Hepatocyte (in vitro differentiated cells): ENCODE results near the gene ZMYND19.

Experiments used
- CTCF ChIP-seq: fragments of 200-600 bp; sonication (generic); IDR thresholded peaks from 2 replicates; pipeline ENCODE4 v1.5.1; 2016; ENCODE audit warnings: antibody characterized with exemption, mild to moderate bottlenecking; ENCODE audit not compliant: poor library complexity
- EZH2 ChIP-seq: fragments of 200-600 bp; sonication (generic); IDR thresholded peaks from 2 replicates; pipeline ENCODE4 v1.6.1; 2016; ENCODE audit warnings: antibody characterized with exemption, mild to moderate bottlenecking, borderline replicate concordance

DNA sequence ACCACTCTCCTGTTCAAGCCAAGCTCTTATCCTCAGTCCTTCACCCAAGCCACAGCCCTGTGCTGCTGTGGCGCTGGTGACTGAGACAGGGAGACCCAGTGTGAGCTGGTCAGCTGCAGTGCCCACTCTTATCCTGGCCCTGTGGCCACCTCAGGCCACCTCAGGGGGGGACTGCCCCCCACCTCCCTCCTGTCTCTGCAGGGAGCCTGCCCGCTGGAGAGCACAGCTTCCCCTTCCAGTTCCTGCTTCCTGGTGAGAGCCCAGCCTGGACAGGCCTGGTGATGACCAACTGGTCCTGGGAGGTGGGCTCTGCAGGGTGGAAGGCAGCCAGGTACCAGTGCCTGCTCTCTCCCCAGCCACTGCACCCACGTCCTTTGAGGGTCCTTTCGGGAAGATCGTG lies 22.9 kb upstream of the ZMYND19 start:
- TF ChIP-seq CTCF (no peak), EZH2 (no peak)
